HEK293 (cell line): ENCODE results near the gene PCBP3.
A peak's percentile ranks its signal among the peaks of the same experiment; 100 is the strongest.

Experiments used
- INSM2 ChIP-seq: fragments of 450-650 bp; formaldehyde crosslinking; IDR thresholded peaks from 2 replicates; pipeline ENCODE4 v1.5.1; 2016; ENCODE audit warnings: missing biosample characterization, missing genetic modification characterization
- MEIS1 ChIP-seq: sonication (generic); formaldehyde crosslinking; IDR thresholded peaks from 2 replicates; pipeline ENCODE4 v1.8.1; 2022; ENCODE audit warnings: missing genetic modification reagents, mild to moderate bottlenecking, borderline replicate concordance
- SP7 ChIP-seq: fragments of 450-650 bp; formaldehyde crosslinking; IDR thresholded peaks from 2 replicates; pipeline ENCODE4 v1.5.1; 2016; ENCODE audit warnings: missing biosample characterization, missing genetic modification characterization
- ZBTB17 ChIP-seq: fragments of 450-650 bp; formaldehyde crosslinking; IDR thresholded peaks from 2 replicates; pipeline ENCODE4 v1.5.1; 2016; ENCODE audit warnings: missing biosample characterization, missing genetic modification characterization
- ZBTB21 ChIP-seq: fragments of 450-650 bp; formaldehyde crosslinking; IDR thresholded peaks from 2 replicates; pipeline ENCODE4 v1.5.1; 2017; ENCODE audit warnings: missing biosample characterization, missing genetic modification characterization
- ZBTB44 ChIP-seq: fragments of 450-650 bp; IDR thresholded peaks from 2 replicates; pipeline ENCODE4 v1.5.1; 2018; ENCODE audit warnings: missing biosample characterization, mild to moderate bottlenecking, missing genetic modification characterization
- ZFP37 ChIP-seq: fragments of 450-650 bp; formaldehyde crosslinking; IDR thresholded peaks from 2 replicates; pipeline ENCODE4 v1.5.1; 2016; ENCODE audit warnings: missing biosample characterization, missing genetic modification characterization
- ZNF138 ChIP-seq: fragments of 450-650 bp; formaldehyde crosslinking; IDR thresholded peaks from 2 replicates; pipeline ENCODE4 v1.5.1; 2016; ENCODE audit warnings: missing biosample characterization, missing genetic modification characterization, borderline replicate concordance
- ZNF18 ChIP-seq: fragments of 450-650 bp; formaldehyde crosslinking; IDR thresholded peaks from 2 replicates; pipeline ENCODE4 v1.5.1; 2016; ENCODE audit warnings: missing biosample characterization, missing genetic modification characterization
- ZNF335 ChIP-seq: fragments of 450-650 bp; formaldehyde crosslinking; conservative IDR thresholded peaks from 2 replicates; pipeline ENCODE4 v1.5.1; 2016; ENCODE audit warnings: missing biosample characterization, missing genetic modification characterization
- ZNF354C ChIP-seq: fragments of 450-650 bp; formaldehyde crosslinking; IDR thresholded peaks from 2 replicates; pipeline ENCODE4 v1.5.1; 2016; ENCODE audit warnings: missing biosample characterization, missing genetic modification characterization, low read depth, borderline replicate concordance
- ZNF362 ChIP-seq: fragments of 450-650 bp; formaldehyde crosslinking; IDR thresholded peaks from 2 replicates; pipeline ENCODE4 v1.5.1; 2016; ENCODE audit warnings: missing biosample characterization, missing genetic modification characterization
- ZNF449 ChIP-seq: fragments of 450-650 bp; formaldehyde crosslinking; IDR thresholded peaks from 2 replicates; pipeline ENCODE4 v1.5.1; 2017; ENCODE audit warnings: missing biosample characterization, mild to moderate bottlenecking, missing genetic modification characterization, moderate library complexity
- ZNF530 ChIP-seq: fragments of 450-650 bp; formaldehyde crosslinking; IDR thresholded peaks from 2 replicates; pipeline ENCODE4 v1.5.1; 2016; ENCODE audit warnings: low read depth, missing biosample characterization, missing genetic modification characterization
- ZNF544 ChIP-seq: fragments of 450-650 bp; formaldehyde crosslinking; IDR thresholded peaks from 2 replicates; pipeline ENCODE4 v1.5.0; 2017; ENCODE audit warnings: missing biosample characterization, missing genetic modification characterization
- ZNF571 ChIP-seq: fragments of 450-650 bp; formaldehyde crosslinking; IDR thresholded peaks from 2 replicates; pipeline ENCODE4 v1.5.0; 2017; ENCODE audit warnings: missing biosample characterization, missing genetic modification characterization
- ZNF624 ChIP-seq: fragments of 450-650 bp; formaldehyde crosslinking; IDR thresholded peaks from 2 replicates; pipeline ENCODE4 v1.5.1; 2017; ENCODE audit warnings: missing biosample characterization, missing genetic modification characterization
- ZNF654 ChIP-seq: fragments of 450-650 bp; formaldehyde crosslinking; IDR thresholded peaks from 2 replicates; pipeline ENCODE4 v1.5.1; 2016; ENCODE audit warnings: low read depth, missing biosample characterization, missing genetic modification characterization
- TF ChIP-seq, protein P1 (sequence below): fragments of 450-650 bp; formaldehyde crosslinking; IDR thresholded peaks from 2 replicates; pipeline ENCODE4 v1.5.0; 2017; ENCODE audit warnings: missing biosample characterization, missing genetic modification characterization, borderline replicate concordance
- TF ChIP-seq, protein P2 (sequence below): fragments of 450-650 bp; formaldehyde crosslinking; IDR thresholded peaks from 2 replicates; pipeline ENCODE4 v1.5.1; 2016; ENCODE audit warnings: missing biosample characterization, missing genetic modification characterization
- TF ChIP-seq, protein P3 (sequence below): fragments of 450-650 bp; formaldehyde crosslinking; IDR thresholded peaks from 2 replicates; pipeline ENCODE4 v1.5.1; 2016; ENCODE audit warnings: missing biosample characterization, missing genetic modification characterization
- TF ChIP-seq, protein P4 (sequence below): fragments of 450-650 bp; formaldehyde crosslinking; IDR thresholded peaks from 2 replicates; pipeline ENCODE4 v1.5.1; 2016; ENCODE audit warnings: missing biosample characterization, missing genetic modification characterization

The PCBP3 gene

DNA sequence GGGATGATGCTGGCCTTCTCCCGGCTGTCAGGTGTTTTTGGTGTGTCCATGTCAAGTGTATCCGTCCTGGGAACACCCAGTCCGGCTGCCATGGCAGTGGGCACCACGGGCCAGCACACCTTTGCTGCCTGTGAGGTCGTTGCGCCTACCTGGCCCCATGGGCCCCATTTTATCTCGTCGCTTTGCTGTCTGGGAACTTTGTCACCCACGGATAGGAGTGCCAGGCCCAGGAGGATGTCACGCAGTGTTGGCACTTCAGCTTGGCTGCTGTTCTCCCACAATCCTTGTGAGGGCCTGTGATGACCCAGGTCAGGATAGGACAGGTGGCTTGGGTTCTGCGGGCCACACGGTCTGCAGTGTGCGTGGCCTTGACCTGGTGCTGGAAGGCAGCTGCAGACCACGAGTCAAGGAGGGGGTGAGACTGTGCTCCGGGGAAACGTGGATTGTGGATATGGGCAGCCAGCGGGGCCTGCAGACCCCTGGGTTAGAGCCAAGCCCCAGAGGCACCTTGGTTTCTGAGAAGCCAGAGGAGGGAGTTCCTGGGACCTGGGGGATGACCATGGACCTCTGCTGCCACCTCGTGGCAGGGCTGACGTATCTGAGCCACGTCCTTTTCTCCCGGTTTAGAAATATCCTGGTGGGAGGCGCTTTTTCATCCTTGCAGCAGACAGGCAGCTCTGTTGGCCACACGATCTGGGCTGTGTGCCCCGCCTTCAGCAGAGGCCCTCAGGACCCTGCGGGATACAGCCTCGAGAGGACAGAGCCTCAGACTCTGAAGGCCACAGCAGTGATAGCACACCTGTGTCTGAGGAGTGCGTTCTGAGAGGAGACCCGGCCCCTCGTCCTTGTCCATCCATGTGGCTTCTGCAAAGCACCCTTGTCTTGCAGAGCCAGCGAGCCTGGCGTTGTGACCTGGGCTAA, 176.9 kb downstream of the PCBP3 start (continued):
- TF ChIP-seq, protein P1, sequence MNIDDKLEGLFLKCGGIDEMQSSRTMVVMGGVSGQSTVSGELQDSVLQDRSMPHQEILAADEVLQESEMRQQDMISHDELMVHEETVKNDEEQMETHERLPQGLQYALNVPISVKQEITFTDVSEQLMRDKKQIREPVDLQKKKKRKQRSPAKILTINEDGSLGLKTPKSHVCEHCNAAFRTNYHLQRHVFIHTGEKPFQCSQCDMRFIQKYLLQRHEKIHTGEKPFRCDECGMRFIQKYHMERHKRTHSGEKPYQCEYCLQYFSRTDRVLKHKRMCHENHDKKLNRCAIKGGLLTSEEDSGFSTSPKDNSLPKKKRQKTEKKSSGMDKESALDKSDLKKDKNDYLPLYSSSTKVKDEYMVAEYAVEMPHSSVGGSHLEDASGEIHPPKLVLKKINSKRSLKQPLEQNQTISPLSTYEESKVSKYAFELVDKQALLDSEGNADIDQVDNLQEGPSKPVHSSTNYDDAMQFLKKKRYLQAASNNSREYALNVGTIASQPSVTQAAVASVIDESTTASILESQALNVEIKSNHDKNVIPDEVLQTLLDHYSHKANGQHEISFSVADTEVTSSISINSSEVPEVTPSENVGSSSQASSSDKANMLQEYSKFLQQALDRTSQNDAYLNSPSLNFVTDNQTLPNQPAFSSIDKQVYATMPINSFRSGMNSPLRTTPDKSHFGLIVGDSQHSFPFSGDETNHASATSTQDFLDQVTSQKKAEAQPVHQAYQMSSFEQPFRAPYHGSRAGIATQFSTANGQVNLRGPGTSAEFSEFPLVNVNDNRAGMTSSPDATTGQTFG, result no peak
- TF ChIP-seq, protein P2, sequence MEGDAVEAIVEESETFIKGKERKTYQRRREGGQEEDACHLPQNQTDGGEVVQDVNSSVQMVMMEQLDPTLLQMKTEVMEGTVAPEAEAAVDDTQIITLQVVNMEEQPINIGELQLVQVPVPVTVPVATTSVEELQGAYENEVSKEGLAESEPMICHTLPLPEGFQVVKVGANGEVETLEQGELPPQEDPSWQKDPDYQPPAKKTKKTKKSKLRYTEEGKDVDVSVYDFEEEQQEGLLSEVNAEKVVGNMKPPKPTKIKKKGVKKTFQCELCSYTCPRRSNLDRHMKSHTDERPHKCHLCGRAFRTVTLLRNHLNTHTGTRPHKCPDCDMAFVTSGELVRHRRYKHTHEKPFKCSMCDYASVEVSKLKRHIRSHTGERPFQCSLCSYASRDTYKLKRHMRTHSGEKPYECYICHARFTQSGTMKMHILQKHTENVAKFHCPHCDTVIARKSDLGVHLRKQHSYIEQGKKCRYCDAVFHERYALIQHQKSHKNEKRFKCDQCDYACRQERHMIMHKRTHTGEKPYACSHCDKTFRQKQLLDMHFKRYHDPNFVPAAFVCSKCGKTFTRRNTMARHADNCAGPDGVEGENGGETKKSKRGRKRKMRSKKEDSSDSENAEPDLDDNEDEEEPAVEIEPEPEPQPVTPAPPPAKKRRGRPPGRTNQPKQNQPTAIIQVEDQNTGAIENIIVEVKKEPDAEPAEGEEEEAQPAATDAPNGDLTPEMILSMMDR, result peak; percentile 96
- TF ChIP-seq ZFP37 (tag by site-specific recombination) (no peak), INSM2 (tag by site-specific recombination) (no peak), ZNF362 (tag by site-specific recombination) (no peak), ZNF354C (tag by site-specific recombination) (no peak), SP7 (tag by site-specific recombination) (peak; percentile 32; the same call in 1 of the 2 replicates), ZNF530 (tag by site-specific recombination) (no peak), ZBTB44 (tag by site-specific recombination) (no peak), ZNF571 (no peak), MEIS1 (CRISPR knock-in tag) (no peak), ZNF624 (tag by site-specific recombination) (no peak), ZNF449 (no peak), ZNF18 (no peak), ZBTB21 (tag by site-specific recombination) (no peak; the same call in 1 of the 2 replicates), ZNF654 (tag by site-specific recombination) (peak; percentile 96), ZBTB17 (tag by site-specific recombination) (peak; percentile 45; the same call in 1 of the 2 replicates), ZNF138 (tag by site-specific recombination) (no peak), ZNF335 (peak; percentile 82), ZNF544 (tag by site-specific recombination) (no peak)
- TF ChIP-seq, protein P3, sequence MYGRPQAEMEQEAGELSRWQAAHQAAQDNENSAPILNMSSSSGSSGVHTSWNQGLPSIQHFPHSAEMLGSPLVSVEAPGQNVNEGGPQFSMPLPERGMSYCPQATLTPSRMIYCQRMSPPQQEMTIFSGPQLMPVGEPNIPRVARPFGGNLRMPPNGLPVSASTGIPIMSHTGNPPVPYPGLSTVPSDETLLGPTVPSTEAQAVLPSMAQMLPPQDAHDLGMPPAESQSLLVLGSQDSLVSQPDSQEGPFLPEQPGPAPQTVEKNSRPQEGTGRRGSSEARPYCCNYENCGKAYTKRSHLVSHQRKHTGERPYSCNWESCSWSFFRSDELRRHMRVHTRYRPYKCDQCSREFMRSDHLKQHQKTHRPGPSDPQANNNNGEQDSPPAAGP (tag by site-specific recombination), result peak; percentile 73
- TF ChIP-seq, protein P4, sequence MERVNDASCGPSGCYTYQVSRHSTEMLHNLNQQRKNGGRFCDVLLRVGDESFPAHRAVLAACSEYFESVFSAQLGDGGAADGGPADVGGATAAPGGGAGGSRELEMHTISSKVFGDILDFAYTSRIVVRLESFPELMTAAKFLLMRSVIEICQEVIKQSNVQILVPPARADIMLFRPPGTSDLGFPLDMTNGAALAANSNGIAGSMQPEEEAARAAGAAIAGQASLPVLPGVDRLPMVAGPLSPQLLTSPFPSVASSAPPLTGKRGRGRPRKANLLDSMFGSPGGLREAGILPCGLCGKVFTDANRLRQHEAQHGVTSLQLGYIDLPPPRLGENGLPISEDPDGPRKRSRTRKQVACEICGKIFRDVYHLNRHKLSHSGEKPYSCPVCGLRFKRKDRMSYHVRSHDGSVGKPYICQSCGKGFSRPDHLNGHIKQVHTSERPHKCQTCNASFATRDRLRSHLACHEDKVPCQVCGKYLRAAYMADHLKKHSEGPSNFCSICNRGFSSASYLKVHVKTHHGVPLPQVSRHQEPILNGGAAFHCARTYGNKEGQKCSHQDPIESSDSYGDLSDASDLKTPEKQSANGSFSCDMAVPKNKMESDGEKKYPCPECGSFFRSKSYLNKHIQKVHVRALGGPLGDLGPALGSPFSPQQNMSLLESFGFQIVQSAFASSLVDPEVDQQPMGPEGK, result no peak
